GM18511 (cell line): ENCODE data around the gene LENEP.

Experiments
- ATAC-seq: cut with Tn5 transposase; IDR thresholded peaks from one replicate; pipeline ENCODE4 v1.9.1; 2021; ENCODE audit warnings: mild to moderate bottlenecking, moderate library complexity; ENCODE audit not compliant: unreplicated experiment

LENEP gene

DNA sequence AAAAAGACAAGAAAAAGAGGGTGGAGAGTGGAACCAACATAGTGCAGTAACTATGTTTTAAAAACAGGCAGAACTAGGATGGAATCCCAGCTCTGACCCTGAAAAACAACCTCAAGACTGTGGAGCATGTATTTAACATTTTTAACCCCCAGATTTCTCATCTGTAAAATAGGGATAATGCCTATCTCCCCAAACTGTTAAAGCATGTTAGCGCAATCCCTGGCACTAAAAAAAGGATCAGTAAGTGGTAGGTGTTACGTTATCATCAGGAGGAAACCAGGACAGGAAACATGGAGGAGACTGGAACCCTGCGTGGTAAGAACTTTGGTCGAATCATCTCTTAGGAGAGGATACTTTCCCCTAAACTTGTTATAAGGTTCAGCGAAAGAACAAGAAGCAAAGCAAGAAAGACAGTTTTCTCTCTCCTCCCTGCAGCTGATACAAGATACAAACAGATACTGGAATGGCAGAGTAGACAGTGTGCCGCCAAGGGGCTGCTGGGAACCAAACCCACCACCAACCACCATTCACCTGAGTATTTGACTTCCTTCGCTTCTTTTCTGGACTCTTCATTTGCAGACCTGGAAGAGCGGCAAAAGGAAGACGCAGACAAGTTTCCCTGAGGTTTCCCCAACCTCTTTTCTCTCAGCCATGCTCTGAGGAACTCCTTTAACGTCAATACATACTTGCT lies 32.8 kb upstream of the LENEP start:
- ATAC-seq, result no peak

DNA sequence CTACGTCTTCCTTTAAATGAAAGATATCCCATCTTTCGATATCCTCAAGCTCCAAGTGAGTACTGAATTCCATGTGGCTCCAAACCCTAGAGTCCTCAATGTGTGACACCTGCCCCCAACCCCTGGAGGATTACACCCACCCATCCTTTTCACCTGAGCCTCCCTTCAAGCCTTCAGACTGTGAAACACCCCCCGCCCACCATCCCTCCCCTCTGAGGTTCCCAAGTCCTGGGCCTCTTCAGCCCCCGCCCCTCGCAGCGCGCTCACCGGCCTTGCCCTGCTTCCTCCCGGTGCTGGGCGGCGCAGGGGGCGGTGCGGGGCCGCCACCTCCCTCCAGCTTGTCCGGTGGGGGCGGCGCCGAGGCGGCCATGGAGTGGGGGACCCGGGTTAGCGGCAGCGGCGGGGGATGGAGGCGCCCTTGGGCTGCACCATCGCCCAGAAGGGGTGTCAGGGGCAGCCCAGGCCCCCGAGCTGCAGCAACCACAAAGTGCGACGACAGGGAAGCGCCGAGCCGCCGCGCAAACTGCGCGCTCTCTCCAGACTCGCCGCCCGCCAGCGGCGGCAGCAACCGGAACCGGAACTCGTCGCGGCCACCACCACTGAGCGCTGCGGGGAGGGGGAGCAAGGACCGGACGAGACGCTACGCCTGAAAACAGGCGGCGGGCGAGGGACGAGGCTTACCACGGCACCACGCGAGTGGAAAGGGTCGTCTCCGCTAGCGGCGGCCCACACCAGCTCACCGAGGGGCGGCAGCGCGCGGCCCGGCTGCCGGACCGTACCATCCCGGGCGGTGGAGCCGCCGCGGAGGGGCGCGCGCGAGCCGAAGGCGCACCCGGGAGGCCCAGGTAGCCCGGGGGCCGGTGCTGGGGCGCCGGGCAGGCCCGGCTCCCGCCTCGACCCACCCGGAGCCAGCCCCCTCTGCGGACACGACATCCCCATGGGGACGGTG lies 31.9 kb upstream of the LENEP start, which contains the start of gene PYGO2:
Gene PYGO2, minus strand, starts transcription at position 576 of the 949 bp plus-strand sequence. Its CDS starts 206 bp downstream, at position 370.
- peak; percentile 83 for ATAC-seq

DNA sequence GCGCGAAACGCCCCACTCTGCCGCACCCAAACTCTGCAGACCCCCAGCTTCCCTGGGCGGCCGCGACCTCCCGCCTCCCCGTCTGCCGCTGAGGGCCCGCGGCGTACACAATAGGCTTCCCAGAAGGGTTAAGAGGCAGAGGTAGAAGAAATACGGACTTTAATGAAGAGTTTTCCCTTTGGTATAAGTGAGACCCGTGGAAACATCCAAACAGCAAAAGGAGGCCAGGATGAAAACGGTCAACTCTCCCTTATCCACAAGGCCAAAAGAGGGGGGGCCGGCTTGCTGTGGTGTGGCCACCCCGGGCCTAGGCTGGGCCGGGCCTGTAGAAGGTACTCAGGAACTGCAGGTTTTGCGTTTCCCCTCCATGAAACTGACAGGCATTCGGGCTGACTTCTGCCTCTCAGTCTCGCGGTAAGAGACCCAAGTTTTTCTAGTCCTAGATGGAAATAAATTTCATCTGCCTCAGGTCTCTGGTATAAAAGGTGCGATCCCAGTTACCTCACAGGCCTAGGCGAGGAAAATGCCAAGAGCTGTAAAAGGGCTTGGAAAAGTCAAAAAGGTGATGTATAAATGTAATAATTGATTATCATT lies 31.1 kb upstream of the LENEP start:
- ATAC-seq, result no peak

DNA sequence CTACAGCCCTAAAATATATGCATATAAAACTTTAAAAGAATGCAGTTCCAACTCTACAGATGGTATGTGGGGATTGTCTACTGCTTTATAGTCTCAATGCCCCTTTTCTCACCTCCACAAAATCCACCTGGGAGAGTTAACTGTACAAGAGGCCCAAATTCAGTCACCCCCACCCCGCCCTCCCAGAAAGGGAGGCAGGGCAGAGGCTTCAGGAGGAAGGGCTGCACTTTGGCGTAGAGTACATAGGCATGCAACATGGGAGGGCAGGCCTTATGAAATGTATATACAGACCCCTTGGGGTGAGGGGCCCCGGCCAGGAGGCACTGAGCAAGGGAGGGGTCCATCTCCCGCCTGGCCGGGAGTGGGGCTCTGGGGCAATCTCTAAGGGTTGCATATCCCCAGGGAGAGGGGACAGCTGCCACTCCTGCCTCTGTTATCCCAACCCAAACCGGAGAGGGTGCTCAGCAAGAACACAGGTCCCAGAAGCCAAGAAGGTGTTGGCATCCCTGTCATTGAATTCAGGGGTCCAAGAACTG lies 30.5 kb upstream of the LENEP start:
- no peak for ATAC-seq

DNA sequence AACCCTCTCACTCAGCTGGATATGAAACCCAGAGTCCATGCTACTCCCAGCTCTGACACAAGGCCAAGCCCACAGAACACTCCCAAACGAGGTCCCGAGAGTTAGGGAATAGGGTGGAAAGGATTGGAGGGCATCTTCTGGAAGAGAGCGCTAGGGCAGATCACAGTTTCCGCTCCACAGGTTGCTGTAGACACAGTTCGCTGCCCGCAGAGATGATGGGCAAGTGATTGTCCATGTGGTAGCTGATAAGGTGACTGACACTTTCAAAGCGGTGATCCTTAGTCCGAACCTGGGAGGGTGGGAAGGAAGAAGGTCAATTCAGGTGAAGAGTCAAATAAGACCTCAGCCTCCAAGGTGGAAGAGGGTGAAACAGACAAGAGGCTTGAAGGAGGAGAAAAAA lies 29.7 kb upstream of the LENEP start:
- no peak for ATAC-seq

DNA sequence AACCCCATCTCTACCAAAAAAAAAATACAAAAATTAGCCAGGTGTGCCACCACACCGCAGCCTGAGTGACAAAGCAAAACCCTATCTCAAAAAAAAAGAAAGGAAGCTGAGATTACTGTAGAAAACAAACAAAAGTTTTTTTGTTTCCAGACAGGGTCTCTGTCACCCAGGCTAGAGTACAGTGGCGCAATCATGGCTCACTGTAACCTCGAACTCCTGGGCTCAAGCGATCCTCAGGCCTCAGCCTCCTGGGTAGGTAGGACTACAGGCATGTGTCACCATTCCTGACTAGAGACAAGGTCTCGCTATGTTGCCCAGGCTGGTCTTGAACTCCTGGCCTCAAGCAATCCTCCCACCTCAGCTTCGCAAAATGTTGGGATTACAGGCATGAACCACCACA lies 29.0 kb upstream of the LENEP start:
- ATAC-seq, result no peak

DNA sequence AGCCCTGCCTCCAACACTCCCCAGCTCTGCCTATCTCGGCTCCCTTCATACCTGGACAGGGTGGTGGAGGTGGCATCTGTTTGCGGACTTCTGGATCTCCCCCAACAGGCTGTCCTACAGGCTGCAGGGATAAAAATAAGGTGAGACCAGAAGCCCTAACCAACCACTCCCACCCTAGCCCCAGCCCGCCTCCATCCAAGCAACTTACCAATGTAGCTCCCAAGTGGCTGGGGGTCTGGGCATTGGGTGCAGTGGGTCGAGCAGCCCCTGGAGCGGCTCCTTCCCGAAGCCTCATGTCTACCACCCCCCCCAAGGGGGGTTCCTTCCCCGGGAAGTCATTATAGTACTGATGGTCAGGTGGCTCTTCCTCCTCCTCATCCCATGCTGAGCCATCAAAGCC lies 27.3 kb upstream of the LENEP start:
- no peak for ATAC-seq

DNA sequence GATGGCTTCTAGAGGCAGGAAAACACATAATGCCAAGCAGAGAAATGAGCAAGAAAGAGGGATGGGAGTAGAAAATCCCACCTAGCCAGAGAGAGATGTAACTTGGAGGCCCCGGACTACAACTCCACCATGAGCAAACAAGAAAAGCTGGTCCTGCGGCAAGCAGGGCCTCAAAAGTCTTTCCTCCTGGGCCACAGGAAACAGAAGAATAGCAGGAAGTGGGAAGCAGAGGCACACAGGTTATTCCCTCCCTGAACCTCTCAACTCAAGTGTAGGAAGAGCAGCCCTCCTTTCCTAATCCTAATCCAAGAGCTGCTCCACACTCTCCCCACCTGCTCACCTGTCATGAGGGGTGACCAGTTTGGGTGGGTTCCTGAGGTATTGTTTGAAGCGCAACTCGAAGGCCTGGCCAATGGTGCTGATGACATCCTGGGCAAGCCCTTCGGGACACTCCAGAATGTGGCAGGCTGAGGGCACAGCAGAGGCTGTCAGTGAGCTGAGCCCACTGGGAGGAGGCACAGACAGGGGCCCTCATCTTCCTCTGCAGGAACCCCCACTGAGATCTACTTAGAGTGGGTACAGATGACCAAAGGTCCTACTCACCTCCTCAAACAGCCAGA lies 25.9 kb upstream of the LENEP start:
- ATAC-seq, result no peak

DNA sequence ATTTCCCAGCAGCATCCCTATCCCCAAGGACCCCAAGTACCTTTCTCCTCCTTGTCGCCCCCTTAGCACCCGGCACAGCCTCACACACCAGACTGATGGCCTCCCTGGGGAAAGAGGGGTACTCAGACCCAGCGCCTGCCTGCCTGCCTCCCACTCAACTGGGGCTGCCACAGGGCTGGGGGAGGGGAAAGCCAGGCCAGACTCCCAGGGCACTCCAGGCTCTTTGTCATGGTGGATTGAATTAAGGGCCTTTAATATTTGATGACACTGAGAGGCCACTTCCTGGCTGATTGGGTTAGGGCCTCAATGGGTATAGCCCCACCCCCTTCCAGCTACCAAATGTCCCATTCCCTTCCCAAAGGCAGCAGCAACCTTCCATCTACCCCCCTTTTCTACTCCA lies 24.7 kb upstream of the LENEP start:
- ATAC-seq, result no peak

DNA sequence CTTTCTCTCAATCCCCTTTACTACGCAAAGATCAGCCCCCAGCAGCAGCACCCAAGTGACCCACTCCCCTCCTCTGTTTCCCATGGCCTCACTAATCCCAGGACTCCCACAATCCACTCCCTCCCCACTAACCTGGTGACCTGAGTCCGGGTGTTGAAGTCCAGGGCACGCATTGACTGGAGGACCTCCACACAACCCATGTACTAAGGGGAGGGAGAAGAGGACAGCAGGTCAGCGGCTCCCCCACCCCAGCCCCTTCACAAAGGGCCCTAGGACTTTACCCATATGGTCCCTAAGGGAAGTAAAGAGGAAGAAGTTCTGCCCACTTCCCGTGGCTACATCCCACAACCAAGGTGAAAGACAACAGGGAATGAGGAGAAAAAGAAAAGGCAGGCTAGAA lies 24.1 kb upstream of the LENEP start:
- ATAC-seq, result no peak

DNA sequence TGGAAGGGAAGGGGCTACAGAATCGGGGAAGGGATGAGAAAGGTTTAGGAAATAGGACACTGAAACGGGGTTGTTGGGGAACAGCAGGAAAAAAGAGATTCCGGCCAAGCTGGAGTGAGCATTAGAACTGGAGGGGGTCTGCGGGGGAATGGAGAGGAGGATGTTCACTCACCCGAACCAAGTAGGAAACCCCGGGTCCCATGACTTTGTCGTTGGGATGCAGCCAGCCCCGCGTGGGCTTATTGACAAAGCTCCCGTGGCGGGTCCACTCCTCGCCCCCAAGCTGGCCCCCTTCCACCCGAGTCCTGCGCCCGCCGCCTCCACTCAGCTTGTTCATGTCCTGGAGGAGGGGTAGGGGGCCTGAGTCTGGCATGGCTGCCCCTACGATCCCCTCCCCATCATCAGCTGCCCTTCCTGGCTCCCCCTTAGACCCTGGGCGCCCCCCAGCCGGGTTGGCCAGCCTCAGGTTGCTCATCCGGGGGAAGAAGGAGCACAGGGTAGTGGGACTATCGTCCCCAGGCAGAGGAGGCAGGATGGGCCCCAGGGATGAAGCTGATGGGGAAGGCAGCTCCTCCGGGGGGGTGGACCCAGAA lies 23.4 kb upstream of the LENEP start:
- no peak for ATAC-seq

DNA sequence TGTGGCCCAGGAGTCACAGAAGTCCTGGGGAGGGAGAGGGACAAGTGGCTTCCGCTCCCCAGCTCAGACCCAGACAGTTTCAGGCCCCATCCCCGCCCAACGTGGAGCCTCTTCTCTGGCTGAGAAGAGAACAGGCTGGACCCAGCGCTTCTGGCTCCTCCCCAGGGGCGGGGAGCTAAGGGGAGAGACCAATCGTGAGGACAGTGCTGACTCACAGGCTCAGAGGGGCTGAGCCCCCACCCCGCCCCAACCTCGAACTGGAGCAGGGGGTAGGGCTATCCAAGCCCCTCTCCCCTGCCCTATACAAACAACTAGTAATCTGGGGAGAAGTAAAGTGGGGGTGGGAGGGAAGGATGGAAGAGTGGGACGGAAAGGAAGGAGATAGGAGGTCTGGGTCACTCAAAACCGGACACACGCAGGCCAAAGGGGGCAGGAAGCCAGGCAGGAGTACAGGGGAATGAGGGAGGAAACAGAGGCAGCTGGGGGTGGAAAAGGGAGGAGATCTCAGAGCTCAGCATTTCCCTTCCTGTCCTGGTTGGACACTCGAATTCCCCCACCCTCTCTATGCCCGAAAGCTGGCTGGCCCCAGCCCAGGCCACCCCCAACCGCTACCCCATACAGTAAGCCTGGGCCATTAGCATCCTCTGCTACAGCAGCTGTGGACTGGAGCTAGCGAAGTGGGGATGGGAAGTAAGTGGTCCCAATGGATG lies 22.6 kb upstream of the LENEP start, which contains the start of gene SHC1:
Gene SHC1, minus strand, starts transcription at position 117 of the 710 bp plus-strand sequence. CDS start 221 bp downstream, outside the sequence.
- no peak for ATAC-seq

DNA sequence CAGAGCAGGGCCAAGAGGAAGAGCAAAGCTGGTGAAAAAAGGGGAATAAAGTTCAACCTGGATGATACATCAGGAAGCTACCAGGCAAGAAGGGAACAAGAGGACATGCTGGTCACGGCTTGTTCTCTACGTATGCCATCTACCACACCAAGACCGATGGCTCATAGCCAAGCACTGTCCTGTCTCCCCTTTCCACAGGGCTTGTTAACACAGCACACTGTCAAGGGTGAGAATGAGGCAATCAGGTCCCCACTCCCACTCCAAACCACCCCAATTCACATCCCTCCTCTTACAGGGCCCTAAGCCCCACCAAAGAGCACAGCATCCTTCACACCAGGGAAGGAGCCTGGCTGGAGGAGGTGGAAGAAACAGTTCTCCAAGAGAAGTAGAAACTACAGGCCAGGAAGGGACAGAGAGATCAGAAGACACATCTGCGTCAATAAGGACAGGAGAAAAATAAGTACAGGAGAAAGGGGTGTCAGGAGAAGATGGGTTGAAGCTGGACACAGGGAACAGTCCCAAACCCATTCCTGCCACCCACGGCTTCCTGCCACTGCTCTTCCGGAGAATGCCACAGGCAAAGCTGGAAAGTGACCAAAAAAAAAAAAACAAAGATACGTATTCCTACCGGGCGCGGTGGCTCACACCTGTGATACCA lies 21.9 kb upstream of the LENEP start:
- ATAC-seq, result no peak

DNA sequence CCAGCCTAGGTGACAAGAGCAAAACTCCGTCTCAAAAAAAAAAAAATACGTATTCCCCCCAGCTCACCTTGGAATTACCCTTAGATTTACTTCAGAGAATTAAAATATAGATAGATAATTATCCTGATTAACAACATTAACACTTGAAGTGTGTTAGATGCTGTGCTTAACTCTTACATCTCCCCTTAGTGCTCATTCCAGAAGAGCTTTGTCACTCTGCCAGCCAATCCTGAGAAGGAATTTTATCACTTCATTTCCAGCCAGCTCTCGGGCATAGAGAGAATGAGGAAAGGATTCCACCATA lies 21.2 kb upstream of the LENEP start:
- no peak for ATAC-seq

DNA sequence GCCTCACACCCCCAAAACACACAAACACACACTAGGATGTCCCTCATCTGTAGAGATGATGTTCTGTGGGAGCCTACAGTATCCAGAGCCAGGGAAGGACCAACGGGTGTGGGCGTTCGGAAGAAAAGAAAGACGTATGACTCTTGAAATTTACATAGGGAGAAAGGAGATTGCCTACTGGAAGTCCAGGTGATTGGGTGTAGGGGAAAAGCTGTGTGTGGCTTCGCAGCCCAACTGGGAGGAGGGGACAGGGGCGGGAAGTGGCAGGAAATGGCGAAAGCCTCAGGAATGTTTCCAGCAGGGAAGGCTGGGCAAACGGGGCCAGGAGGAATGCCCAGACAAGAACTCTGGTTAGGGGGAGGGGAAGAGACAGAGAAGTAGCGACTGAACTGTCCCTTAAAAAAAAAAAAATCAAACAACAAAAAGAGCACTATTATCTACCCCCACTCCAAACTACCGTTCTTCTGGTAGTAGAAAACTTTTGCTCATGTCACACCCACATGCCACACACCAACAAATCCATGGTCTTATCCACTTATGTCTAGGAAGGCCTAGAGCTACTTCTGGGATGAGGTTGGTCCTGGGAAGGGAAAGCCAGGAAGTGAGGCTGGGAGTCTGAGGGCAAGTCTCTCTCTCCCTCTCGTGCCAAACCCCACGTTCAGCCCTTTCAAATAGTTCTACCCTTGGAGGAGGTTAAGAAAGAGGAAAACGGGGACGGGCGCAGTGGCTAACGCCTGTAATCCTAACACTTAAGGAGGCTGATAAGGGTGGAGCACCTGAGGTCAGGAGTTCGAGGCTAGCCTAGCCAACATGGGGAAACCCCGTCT lies 20.7 kb upstream of the LENEP start:
- no peak for ATAC-seq

DNA sequence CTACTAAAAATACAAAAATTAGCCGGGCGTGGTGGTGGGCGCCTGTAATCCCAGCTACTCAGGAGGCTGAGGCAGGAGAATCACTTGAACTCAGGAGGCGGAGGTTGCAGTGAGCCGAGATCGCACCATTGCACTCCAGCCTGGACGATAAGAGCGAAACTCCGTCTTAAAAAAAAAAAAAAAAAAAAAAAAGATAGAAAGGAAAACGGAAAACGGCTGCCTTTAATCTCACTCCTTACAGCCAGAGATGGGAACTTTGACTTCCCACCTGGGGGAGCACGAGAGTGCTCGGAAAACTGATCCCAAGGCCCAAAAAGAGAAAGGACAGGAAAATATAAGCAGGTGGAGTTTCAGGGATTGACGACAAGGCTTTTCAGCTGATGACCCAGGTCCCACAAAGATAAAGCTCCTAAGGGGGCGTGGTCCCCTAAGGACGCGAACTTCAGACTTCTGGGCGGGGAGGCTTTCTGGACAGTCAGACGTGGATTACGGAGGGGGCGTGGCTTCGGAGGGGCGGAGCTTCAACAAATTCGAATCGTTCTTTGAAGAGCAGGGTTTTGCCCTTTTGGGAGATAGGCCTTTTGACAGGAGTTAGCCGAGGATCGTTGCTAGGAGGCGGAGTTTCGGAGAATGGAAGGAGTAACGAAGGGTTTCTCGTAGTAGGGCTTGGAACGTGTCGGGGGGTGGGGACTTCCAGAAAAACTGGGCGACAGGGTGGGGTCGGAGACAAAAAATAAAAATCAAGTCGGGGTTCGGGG lies 19.9 kb upstream of the LENEP start:
- ATAC-seq, result no peak

DNA sequence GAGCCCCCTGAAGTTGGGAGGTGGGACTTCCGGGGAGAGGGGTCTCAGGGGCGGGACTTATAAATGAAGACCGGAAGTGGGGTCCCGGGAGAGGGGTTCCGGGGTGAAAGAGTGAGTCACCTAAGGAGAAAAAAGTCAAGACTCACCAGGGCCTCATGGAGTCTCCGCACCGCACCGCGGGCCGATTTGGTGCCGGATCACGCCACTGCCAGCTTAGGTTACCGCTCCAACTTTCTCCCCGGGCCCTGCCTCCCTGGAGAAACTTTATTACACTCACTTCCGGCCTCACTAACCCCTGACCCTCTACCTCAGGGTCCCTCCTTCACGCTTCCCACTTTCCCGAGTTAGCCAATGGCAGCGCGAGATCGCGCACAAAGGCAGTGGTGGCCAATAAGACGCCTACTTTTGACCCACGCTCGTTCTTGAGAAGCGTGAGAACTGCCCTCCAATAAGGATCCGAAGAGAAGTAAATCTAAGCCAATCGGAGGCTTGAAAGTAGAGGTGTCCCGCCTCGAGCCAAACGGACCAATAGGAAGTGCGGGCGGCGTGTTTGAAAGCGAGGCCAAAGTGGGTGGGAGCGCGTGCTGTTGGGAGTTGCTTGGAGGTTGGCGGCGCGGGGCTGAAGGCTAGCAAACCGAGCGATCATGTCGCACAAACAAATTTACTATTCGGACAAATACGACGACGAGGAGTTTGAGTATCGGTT lies 19.1 kb upstream of the LENEP start, which contains the start of gene CKS1B:
Gene CKS1B, plus strand, starts transcription at position 580 of the 706 bp plus-strand sequence. Its CDS starts 65 bp downstream, at position 645.
- peak; percentile 82 for ATAC-seq
